PFSK-1 (cell line): ENCODE data around the gene TMEM266.

ENCODE experiments used
- FOXP2 ChIP-seq: optimal IDR thresholded peaks from 2 replicates; pipeline ENCODE3; 2011; ENCODE audit warnings: borderline replicate concordance, control low read depth, inconsistent platforms; ENCODE audit not compliant: insufficient read depth; ENCODE audit errors: extremely low read length, extremely low read depth
- POLR2AphosphoS5 ChIP-seq: IDR thresholded peaks from 2 replicates; pipeline ENCODE4 v1.6.1; 2012; ENCODE audit warnings: low read depth, mild to moderate bottlenecking, control low read depth, low read length, moderate library complexity
- REST ChIP-seq, 2 experiments: IDR thresholded peaks; 2 replicates each; pipeline versions ENCODE4 v1.6.1 to v1.8.0; 2011 to 2012; ENCODE audit warnings: low read depth in 2 of 2, low read length in 2 of 2, control low read depth in 1 of 2, inconsistent platforms in 1 of 2, mild to moderate bottlenecking in 1 of 2, moderate library complexity in 1 of 2; ENCODE audit not compliant: insufficient read depth in 1 of 2
- SIN3A ChIP-seq: IDR thresholded peaks from 2 replicates; pipeline ENCODE4 v1.6.1; 2012; ENCODE audit warnings: mild to moderate bottlenecking, low read length, moderate library complexity, borderline replicate concordance; ENCODE audit not compliant: insufficient read depth
- TAF1 ChIP-seq: IDR thresholded peaks from 2 replicates; pipeline ENCODE4 v1.6.1; 2012; ENCODE audit warnings: low read length, control low read depth, borderline replicate concordance; ENCODE audit not compliant: insufficient read depth

The TMEM266 gene

GRCh38 chr15:76174654-76175053 is 114.9 kb downstream of the TMEM266 start:
- TF ChIP-seq SIN3A (no peak), POLR2AphosphoS5 (no peak), TAF1 (no peak), REST (IDR thresholded peaks at IDR 0.05; ENCODE audit: insufficient read depth in 1 of 2, low read depth in 2 of 2, low read length in 2 of 2) (no peak), FOXP2 (no peak)

GRCh38 chr15:76175442-76175841 is 115.7 kb downstream of the TMEM266 start:
- TF ChIP-seq POLR2AphosphoS5 (no peak), SIN3A (no peak), FOXP2 (no peak), REST (IDR thresholded peaks at IDR 0.05; ENCODE audit: insufficient read depth in 1 of 2, low read depth in 2 of 2, low read length in 2 of 2) (no peak), TAF1 (no peak)

- TF ChIP-seq REST (IDR thresholded peaks at IDR 0.05; ENCODE audit: insufficient read depth in 1 of 2, low read depth in 2 of 2, low read length in 2 of 2) = no peak
- no peak for TF ChIP-seq FOXP2
These were observed 116.3 kb downstream of the TMEM266 start for GRCh38 chr15:76176059-76176458.

- TF ChIP-seq POLR2AphosphoS5 = no peak
- no peak for TF ChIP-seq FOXP2
- no peak for TF ChIP-seq TAF1
- no peak for TF ChIP-seq SIN3A
- no peak for TF ChIP-seq REST (IDR thresholded peaks at IDR 0.05; ENCODE audit: insufficient read depth in 1 of 2, low read depth in 2 of 2, low read length in 2 of 2)
These were observed 116.8 kb downstream of the TMEM266 start for GRCh38 chr15:76176487-76177085.

GRCh38 chr15:76177491-76178040 is 117.8 kb downstream of the TMEM266 start:
- TF ChIP-seq POLR2AphosphoS5 (no peak), TAF1 (no peak), SIN3A (no peak), REST (IDR thresholded peaks at IDR 0.05; ENCODE audit: insufficient read depth in 1 of 2, low read depth in 2 of 2, low read length in 2 of 2) (no peak), FOXP2 (no peak)
